Mesodermal cell (in vitro differentiated cells): ENCODE results near the gene HOMER2.

Experiments
- H3K27ac ChIP-seq: 2 replicates; pipeline ENCODE4 v1.7.0; 2013; ENCODE audit warnings: mild to moderate bottlenecking, low read depth, low read length, moderate library complexity; ENCODE audit not compliant: severe bottlenecking
- H3K36me3 ChIP-seq: 2 replicates; pipeline ENCODE4 v1.7.1; 2013; ENCODE audit warnings: mild to moderate bottlenecking, low read length, moderate library complexity; ENCODE audit not compliant: control insufficient read depth, insufficient read depth
- H3K4me1 ChIP-seq: one replicate; pipeline ENCODE4 v1.7.1; 2013; ENCODE audit warnings: mild to moderate bottlenecking, low read length; ENCODE audit not compliant: insufficient read depth, control insufficient read depth, poor library complexity, severe bottlenecking
- H3K4me3 ChIP-seq: 2 replicates; pipeline ENCODE4 v1.7.0; 2013; ENCODE audit warnings: low read length, control low read depth, mild to moderate bottlenecking; ENCODE audit not compliant: insufficient read depth, poor library complexity, severe bottlenecking; ENCODE audit errors: extremely low read depth
- H3K9me3 ChIP-seq: 2 replicates; pipeline ENCODE4 v1.7.1; 2013; ENCODE audit warnings: mild to moderate bottlenecking, low read length, moderate library complexity; ENCODE audit not compliant: control insufficient read depth
- WGBS, 2 experiments: methylation state at CpG; one replicate each; pipeline ENCODE4 v1.1.5; 2013; ENCODE audit warnings: missing lambda C conversion rate in 2 of 2; ENCODE audit not compliant: insufficient coverage in 2 of 2; 5-methylcytosine and 5-hydroxymethylcytosine counted together

Gene HOMER2

DNA sequence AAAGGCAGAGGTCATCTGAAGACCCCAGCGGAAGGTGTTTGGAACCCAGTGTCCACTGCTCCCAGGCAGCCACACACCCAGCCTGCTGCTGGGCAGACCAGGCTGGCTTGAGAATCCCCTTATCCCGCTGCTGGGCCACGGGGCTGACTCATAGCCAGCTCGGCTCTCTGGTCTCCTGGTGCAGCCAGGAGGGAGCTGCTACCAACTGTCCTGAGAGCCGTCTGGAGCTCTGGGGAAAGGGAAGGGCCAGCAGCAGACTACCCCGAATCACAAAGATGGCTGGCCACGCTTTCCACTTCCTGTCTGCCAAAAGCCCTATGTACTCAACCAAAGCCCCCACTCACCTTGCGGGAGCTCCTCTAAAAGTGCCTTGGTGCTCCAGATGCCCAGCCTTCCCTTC, 104.8 kb downstream of the HOMER2 start:
- WGBS, 2 experiments, result 68 to 70% methylated on average over 2 to 5 of the region's 8 CpGs

GRCh38 chr15:82846621-82847020, 105.9 kb downstream of the HOMER2 start:
- no peak overlapping the region for H3K4me3 ChIP-seq
- H3K27ac ChIP-seq, result no peak overlapping the region
- no peaks in the 10 kb centered on the region for H3K36me3 ChIP-seq
- peaks cover 4% of the 10 kb centered on the region for H3K4me1 ChIP-seq
- H3K9me3 ChIP-seq, result no peaks in the 10 kb centered on the region
- 78% methylated on average over 3 of the region's 4 CpGs; no CpG with 5 or more reads in 1 of the 2 experiments for WGBS, 2 experiments

More for the DNA sequence above, 104.8 kb downstream of the HOMER2 start:
- Histone ChIP-seq H3K27ac (no peak overlapping the region), H3K4me1 (peaks cover 4% of the 10 kb centered on the region), H3K36me3 (no peaks in the 10 kb centered on the region), H3K9me3 (no peaks in the 10 kb centered on the region), H3K4me3 (no peak overlapping the region)

- Histone ChIP-seq H3K4me1 (peaks cover 4% of the 10 kb centered on the region), H3K9me3 (no peaks in the 10 kb centered on the region), H3K36me3 (no peaks in the 10 kb centered on the region), H3K27ac (no peak overlapping the region), H3K4me3 (no peak overlapping the region)
- WGBS, 2 experiments, result 72 to 84% methylated on average over 7 of the region's 7 CpGs
These were observed 106.8 kb downstream of the HOMER2 start for GRCh38 chr15:82845686-82846085.

- 100% methylated on average over 1 of the region's 3 CpGs for WGBS, 2 experiments
These were observed 109.0 kb downstream of the HOMER2 start for GRCh38 chr15:82843566-82843965.

DNA sequence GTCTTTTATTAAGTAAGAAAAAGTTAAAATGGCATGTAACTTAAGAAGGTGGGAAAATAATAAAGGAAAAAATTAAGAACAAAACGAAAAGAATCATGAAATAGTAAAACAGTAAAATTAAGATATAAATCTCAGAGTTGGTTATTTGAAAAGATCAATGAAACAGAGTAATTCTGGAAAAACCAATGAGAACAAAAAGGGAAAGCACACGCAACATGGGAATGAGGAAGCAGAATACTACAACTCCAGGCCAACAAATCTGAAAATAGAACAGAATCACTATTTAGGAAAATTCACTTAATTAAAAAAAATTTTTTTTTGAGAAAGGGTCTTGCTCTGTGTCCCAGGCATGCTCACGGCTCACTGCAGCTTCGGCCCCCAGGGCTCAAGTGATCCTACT, 112.4 kb downstream of the HOMER2 start:
- Histone ChIP-seq H3K4me1 (no peaks in the 10 kb centered on the region), H3K27ac (no peak overlapping the region), H3K4me3 (no peak overlapping the region), H3K9me3 (no peaks in the 10 kb centered on the region), H3K36me3 (peaks cover 29% of the 10 kb centered on the region)
- 94% methylated on average over 2 to 3 of the region's 4 CpGs for WGBS, 2 experiments

More at GRCh38 chr15:82843566-82843965, 109.0 kb downstream of the HOMER2 start:
- Histone ChIP-seq H3K36me3 (no peaks in the 10 kb centered on the region), H3K4me3 (no peak overlapping the region), H3K4me1 (no peaks in the 10 kb centered on the region), H3K9me3 (no peaks in the 10 kb centered on the region), H3K27ac (no peak overlapping the region)

GRCh38 chr15:82839136-82839535, 113.4 kb downstream of the HOMER2 start:
- peaks cover 39% of the 10 kb centered on the region for H3K36me3 ChIP-seq
- no peaks in the 10 kb centered on the region for H3K4me1 ChIP-seq
- no peaks in the 10 kb centered on the region for H3K9me3 ChIP-seq
- H3K4me3 ChIP-seq, result no peak overlapping the region
- H3K27ac ChIP-seq, result no peak overlapping the region

- no peaks in the 10 kb centered on the region for H3K9me3 ChIP-seq
- no peaks in the 10 kb centered on the region for H3K4me1 ChIP-seq
- H3K4me3 ChIP-seq, result no peak overlapping the region
- 94 to 96% methylated on average over 9 to 11 of the region's 14 CpGs for WGBS, 2 experiments
- H3K36me3 ChIP-seq, result peaks cover 48% of the 10 kb centered on the region
- no peak overlapping the region for H3K27ac ChIP-seq
These were observed 114.3 kb downstream of the HOMER2 start for GRCh38 chr15:82838096-82838735.

DNA sequence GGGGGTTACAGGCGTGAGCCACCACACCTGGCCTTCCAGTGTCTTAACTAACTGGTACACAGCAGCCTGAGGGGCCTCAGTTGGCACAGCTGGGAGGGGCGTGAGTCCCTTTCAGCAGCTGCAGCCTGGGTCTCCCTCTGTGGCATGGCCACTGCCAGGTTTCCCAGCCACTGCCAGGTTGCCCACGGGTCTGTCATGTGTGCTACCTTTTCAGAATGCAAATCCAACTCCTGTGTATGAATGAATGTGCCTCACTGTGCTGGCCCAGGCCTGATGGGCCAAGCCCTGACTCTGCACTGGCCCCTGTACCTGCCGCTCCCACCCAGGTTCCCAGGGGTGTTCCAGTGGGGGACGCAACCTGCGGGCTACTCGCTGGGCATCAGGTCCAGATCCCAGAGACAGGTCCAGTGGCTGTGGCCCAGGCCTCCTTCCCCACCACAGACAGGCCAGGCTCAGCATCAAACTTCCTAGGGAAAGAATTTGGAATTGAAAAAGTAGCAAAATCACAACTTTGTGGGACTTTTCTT, 117.1 kb downstream of the HOMER2 start:
- peaks cover 20% of the 10 kb centered on the region for H3K4me1 ChIP-seq
- H3K9me3 ChIP-seq, result no peaks in the 10 kb centered on the region
- no peak overlapping the region for H3K27ac ChIP-seq
- H3K4me3 ChIP-seq, result no peak overlapping the region
- WGBS, 2 experiments, result 89 to 98% methylated on average over 3 to 4 of the region's 7 CpGs
- peaks cover 70% of the 10 kb centered on the region for H3K36me3 ChIP-seq

GRCh38 chr15:82833362-82833682, 119.2 kb downstream of the HOMER2 start:
- Histone ChIP-seq H3K4me1 (peaks cover 20% of the 10 kb centered on the region), H3K9me3 (no peaks in the 10 kb centered on the region), H3K36me3 (peaks cover 88% of the 10 kb centered on the region), H3K27ac (no peak overlapping the region), H3K4me3 (no peak overlapping the region)
- 85 to 100% methylated on average over 3 to 4 of the region's 4 CpGs for WGBS, 2 experiments

- WGBS, 2 experiments, result 86 to 94% methylated on average over 5 to 9 of the region's 13 CpGs
- Histone ChIP-seq H3K9me3 (no peaks in the 10 kb centered on the region), H3K36me3 (peaks cover 89% of the 10 kb centered on the region), H3K4me3 (no peak overlapping the region), H3K27ac (peak overlapping the region; percentile 66), H3K4me1 (peaks cover 20% of the 10 kb centered on the region)
These were observed 119.7 kb downstream of the HOMER2 start for GRCh38 chr15:82832601-82833361.
